ENCODE results near the gene DOCK7.

GRCh38 chr1:62706985-62707743, 19.0 kb upstream of the DOCK7 start:
- TF ChIP-seq CTCF (IDR thresholded peaks at IDR 0.05) (no peak), POLR2A (IDR thresholded peaks at IDR 0.05) (no peak)
